ENCODE results near the gene TRAPPC14. TPM values are rescaled to one million over a fixed set of nuclear protein-coding genes. Genes with fewer than 3 reads are reported as not detected.

TRAPPC14 gene
- total RNA-seq, 1 donor from 2014 or later = 14.9 TPM

- TF ChIP-seq CTCF (conservative IDR thresholded peaks at IDR 0.05; ENCODE audit: low read depth, low read length) = no peak
- H3K4me3 ChIP-seq (ENCODE audit: low read depth, low read length) = no peak overlapping the region
- no peak for DNase-seq (ENCODE audit: low read depth)
Measured at GRCh38 chr7:100155553-100156317, 2.8 kb downstream of the TRAPPC14 start.

- TF ChIP-seq CTCF (conservative IDR thresholded peaks at IDR 0.05; ENCODE audit: low read depth, low read length) = no peak
- DNase-seq (ENCODE audit: low read depth) = no peak
- no peak overlapping the region for H3K4me3 ChIP-seq (ENCODE audit: low read depth, low read length)
Measured at GRCh38 chr7:100154651-100155491, 3.7 kb downstream of the TRAPPC14 start.

GRCh38 chr7:100153708-100154535, 4.6 kb downstream of the TRAPPC14 start:
- DNase-seq (ENCODE audit: low read depth) = no peak
- TF ChIP-seq CTCF (conservative IDR thresholded peaks at IDR 0.05; ENCODE audit: low read depth, low read length) = no peak
- no peak overlapping the region for H3K4me3 ChIP-seq (ENCODE audit: low read depth, low read length)

- DNase-seq (ENCODE audit: low read depth) = no peak
- no peak overlapping the region for H3K4me3 ChIP-seq (ENCODE audit: low read depth, low read length)
- no peak for TF ChIP-seq CTCF (conservative IDR thresholded peaks at IDR 0.05; ENCODE audit: low read depth, low read length)
Measured at GRCh38 chr7:100152937-100153666, 5.4 kb downstream of the TRAPPC14 start.

- DNase-seq (ENCODE audit: low read depth) = no peak
- TF ChIP-seq CTCF (conservative IDR thresholded peaks at IDR 0.05; ENCODE audit: low read depth, low read length) = no peak
Measured at GRCh38 chr7:100152404-100152803, 6.1 kb downstream of the TRAPPC14 start.

More at GRCh38 chr7:100152404-100152803, 6.1 kb downstream of the TRAPPC14 start:
- H3K4me3 ChIP-seq (ENCODE audit: low read depth, low read length) = no peak overlapping the region
